GM12892 (cell line): Measurements from ENCODE around the gene LIG3.

Source experiments
- POLR2A ChIP-seq: IDR thresholded peaks from 2 replicates; pipeline ENCODE4 v1.6.1; 2011; ENCODE audit warnings: low read depth, low read length, control low read depth
- POLR2AphosphoS5 ChIP-seq: IDR thresholded peaks from 2 replicates; pipeline ENCODE4 v1.6.1; 2011; ENCODE audit warnings: low read depth, low read length, control low read depth
- TAF1 ChIP-seq: IDR thresholded peaks from 2 replicates; pipeline ENCODE4 v1.6.1; 2011; ENCODE audit warnings: low read depth, mild to moderate bottlenecking, control low read depth, low read length, borderline replicate concordance

DNA sequence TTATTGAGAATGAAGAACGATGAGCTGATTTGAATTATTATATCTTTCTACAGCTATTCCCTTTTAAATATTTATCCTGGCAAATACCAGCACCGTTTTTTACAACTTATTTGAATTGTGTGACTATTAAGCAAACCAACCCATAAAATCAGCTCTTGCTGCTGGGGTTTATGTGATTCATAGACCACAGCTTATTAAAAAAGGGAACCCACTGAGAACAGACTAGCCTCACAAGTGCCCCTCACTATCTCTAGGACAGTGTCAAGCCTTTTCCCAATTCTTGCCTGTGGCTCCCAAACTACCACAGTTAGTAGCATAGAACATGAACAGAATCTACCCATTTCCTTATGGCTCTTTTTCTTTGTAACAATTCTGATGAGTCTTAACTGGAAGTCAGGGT, 6.1 kb upstream of the LIG3 start:
- TF ChIP-seq POLR2A = no peak
- no peak for TF ChIP-seq POLR2AphosphoS5
- TF ChIP-seq TAF1 = no peak
